Measurements from ENCODE around the gene STK38.

DNA sequence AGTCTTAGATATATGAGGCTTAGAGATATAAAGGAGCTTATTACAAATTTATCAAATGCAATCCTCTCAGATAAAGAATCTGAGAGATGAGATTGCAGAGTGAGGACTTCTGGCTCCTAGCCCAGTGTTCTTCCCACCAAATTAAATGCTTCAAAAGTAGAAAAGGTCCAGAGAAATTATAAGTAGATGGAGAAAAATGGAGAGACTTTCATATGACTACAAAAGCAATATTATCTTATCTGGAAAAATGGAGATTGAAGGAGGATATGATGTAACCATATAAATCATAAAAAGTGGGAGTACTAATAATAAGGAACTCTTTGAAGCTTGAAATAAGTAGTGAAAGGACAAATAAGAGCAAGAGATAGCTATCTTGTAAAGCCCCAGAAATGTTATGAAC lies 101.7 kb downstream of the STK38 start:
- TF ChIP-seq, protein P1, sequence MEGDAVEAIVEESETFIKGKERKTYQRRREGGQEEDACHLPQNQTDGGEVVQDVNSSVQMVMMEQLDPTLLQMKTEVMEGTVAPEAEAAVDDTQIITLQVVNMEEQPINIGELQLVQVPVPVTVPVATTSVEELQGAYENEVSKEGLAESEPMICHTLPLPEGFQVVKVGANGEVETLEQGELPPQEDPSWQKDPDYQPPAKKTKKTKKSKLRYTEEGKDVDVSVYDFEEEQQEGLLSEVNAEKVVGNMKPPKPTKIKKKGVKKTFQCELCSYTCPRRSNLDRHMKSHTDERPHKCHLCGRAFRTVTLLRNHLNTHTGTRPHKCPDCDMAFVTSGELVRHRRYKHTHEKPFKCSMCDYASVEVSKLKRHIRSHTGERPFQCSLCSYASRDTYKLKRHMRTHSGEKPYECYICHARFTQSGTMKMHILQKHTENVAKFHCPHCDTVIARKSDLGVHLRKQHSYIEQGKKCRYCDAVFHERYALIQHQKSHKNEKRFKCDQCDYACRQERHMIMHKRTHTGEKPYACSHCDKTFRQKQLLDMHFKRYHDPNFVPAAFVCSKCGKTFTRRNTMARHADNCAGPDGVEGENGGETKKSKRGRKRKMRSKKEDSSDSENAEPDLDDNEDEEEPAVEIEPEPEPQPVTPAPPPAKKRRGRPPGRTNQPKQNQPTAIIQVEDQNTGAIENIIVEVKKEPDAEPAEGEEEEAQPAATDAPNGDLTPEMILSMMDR (conservative IDR thresholded peaks at IDR 0.05), result no peak
- no peak for TF ChIP-seq EZH2 (IDR thresholded peaks at IDR 0.05; ENCODE audit: low read depth)
